Stimulated activated CD8-positive, alpha-beta memory T cell treated with anti-CD3 and anti-CD28 coated beads, Interleukin-15, amount 100 ng/mL, for 4 hours (primary cell): ENCODE results near the gene ALLC.
"Not testable (repeated sequence)": the region's sequence is repeated elsewhere in the genome, so short reads cannot be mapped to it uniquely, and the experiment has no call there.

Experiments used
- DNase-seq, 2 donors: peaks; one replicate each; pipeline ENCODE4 v3.0.0-alpha.2; 2020; ENCODE audit warnings: low read depth in 2 of 2

The ALLC gene

GRCh38 chr2:3657881-3658280 lies at the start of gene ALLC:
ALLC (plus strand) TSS chr2:3658200; CDS start chr2:3671158, 12,958 bp downstream.
- no peak for DNase-seq

GRCh38 chr2:3608373-3609278 lies 49.4 kb upstream of the ALLC start:
- DNase-seq, result no peak

- not testable (repeated sequence) for DNase-seq
These were observed 48.7 kb upstream of the ALLC start for GRCh38 chr2:3609279-3609673.

GRCh38 chr2:3610415-3610814 lies 47.6 kb upstream of the ALLC start:
- DNase-seq, result no peak

- no peak for DNase-seq
These were observed 47.0 kb upstream of the ALLC start for GRCh38 chr2:3610881-3611505.

- no peak for DNase-seq
These were observed 46.4 kb upstream of the ALLC start for GRCh38 chr2:3611589-3611988.

- DNase-seq, result no peak
These were observed 45.1 kb upstream of the ALLC start for GRCh38 chr2:3612639-3613523.

- DNase-seq, result no peak
These were observed 44.5 kb upstream of the ALLC start for GRCh38 chr2:3613524-3613905.

- not testable (repeated sequence) for DNase-seq
These were observed 43.3 kb upstream of the ALLC start for GRCh38 chr2:3614743-3615142.

- not testable (repeated sequence) for DNase-seq
These were observed 42.3 kb upstream of the ALLC start for GRCh38 chr2:3615541-3616200.

- not testable (repeated sequence) for DNase-seq
These were observed 41.4 kb upstream of the ALLC start for GRCh38 chr2:3616435-3617197.

GRCh38 chr2:3617198-3617890 lies 40.7 kb upstream of the ALLC start:
- DNase-seq, result no peak

- DNase-seq, result no peak
These were observed 39.6 kb upstream of the ALLC start for GRCh38 chr2:3618367-3618766.

- DNase-seq, result no peak
These were observed 39.0 kb upstream of the ALLC start for GRCh38 chr2:3619033-3619432.

GRCh38 chr2:3619661-3620060 lies 38.3 kb upstream of the ALLC start:
- not testable (repeated sequence) for DNase-seq

GRCh38 chr2:3620834-3621233 lies 37.2 kb upstream of the ALLC start:
- no peak for DNase-seq

- no peak for DNase-seq
These were observed 35.0 kb upstream of the ALLC start for GRCh38 chr2:3622967-3623366.

GRCh38 chr2:3624059-3624794 lies 33.8 kb upstream of the ALLC start:
- no peak for DNase-seq

- no peak for DNase-seq
These were observed 32.8 kb upstream of the ALLC start for GRCh38 chr2:3625186-3625585.
